CMK (cell line): ENCODE data around the gene FAM186B.

Source experiments
- DNase-seq: peaks from one replicate; pipeline ENCODE4 v3.0.0-alpha.2; 2010; ENCODE audit warnings: low read depth

Gene FAM186B

GRCh38 chr12:49537752-49538509 is 67.5 kb downstream of the FAM186B start:
- no peak for DNase-seq
